ENCODE results near the gene CD200. TPM values are rescaled to one million over a fixed set of nuclear protein-coding genes. Genes with fewer than 3 reads are reported as not detected.

Gene CD200
- total RNA-seq, 1 donor from 2014 or later = 30.9 TPM

DNA sequence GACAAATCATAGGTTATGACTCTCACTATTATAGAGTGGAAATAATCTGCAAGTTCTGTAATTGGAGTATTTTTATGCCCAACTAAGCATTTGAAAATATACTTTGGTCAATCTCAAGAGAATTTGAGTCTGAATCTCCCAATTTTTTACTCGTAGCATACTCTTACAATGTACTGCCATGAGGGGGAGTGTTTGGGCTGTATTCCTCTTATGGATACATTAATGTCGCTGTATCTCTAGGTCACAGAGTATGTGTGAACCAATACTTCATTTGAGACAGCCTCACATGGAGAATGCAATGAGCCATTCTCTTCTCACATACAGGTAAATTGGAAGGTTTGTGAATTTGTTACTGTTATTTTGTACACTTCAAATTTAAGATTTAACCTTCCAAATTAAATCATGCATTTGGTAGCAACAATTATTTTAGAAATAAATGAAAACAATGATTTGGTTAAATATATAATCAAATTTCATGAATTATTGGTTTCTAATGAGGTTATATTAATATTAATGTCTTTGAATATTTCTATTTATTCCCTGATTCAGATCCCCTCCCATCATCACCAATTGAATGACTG is 5.5 kb upstream of the CD200 start:
- no peaks in the 10 kb centered on the region for H3K36me3 Mint-ChIP-seq (ENCODE audit: low read depth, unreplicated experiment)
- H3K27ac Mint-ChIP-seq (ENCODE audit: unreplicated experiment) = no peak overlapping the region
- H3K9me3 Mint-ChIP-seq (ENCODE audit: unreplicated experiment) = no peaks in the 10 kb centered on the region
- DNase-seq (ENCODE audit: low spot score) = peak; percentile 26
- TF ChIP-seq, protein P1, sequence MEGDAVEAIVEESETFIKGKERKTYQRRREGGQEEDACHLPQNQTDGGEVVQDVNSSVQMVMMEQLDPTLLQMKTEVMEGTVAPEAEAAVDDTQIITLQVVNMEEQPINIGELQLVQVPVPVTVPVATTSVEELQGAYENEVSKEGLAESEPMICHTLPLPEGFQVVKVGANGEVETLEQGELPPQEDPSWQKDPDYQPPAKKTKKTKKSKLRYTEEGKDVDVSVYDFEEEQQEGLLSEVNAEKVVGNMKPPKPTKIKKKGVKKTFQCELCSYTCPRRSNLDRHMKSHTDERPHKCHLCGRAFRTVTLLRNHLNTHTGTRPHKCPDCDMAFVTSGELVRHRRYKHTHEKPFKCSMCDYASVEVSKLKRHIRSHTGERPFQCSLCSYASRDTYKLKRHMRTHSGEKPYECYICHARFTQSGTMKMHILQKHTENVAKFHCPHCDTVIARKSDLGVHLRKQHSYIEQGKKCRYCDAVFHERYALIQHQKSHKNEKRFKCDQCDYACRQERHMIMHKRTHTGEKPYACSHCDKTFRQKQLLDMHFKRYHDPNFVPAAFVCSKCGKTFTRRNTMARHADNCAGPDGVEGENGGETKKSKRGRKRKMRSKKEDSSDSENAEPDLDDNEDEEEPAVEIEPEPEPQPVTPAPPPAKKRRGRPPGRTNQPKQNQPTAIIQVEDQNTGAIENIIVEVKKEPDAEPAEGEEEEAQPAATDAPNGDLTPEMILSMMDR (IDR thresholded peaks at IDR 0.05; ENCODE audit: unreplicated experiment) = peak; percentile 52
- no peak overlapping the region for H3K4me3 Mint-ChIP-seq (ENCODE audit: unreplicated experiment)
- no peaks in the 10 kb centered on the region for H3K4me1 Mint-ChIP-seq (ENCODE audit: unreplicated experiment)
- H3K27me3 Mint-ChIP-seq (ENCODE audit: unreplicated experiment) = no peaks in the 10 kb centered on the region

DNA sequence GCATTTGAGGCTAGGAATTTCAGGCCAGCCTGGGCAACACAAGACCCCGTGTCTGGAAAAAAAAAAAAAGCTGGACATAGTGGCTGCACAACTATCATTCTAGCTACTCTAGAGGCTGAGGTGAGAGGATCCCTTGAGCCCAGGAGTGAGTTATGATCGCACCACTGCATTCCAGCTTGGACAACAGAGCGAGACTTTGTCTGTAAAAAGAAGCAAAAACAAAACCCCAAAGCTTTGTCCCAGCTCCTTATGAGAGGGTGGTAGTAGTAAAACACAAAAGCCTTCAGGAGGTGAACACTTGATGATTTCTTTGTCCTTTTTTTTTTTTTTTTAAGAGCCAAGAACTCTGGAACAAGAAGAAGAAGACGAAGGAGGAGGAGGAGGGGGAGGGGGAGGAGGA is 1.1 kb upstream of the CD200 start:
- Mint-ChIP-seq H3K9me3 (ENCODE audit: unreplicated experiment) (no peaks in the 10 kb centered on the region), H3K4me1 (ENCODE audit: unreplicated experiment) (peaks cover 27% of the 10 kb centered on the region), H3K36me3 (ENCODE audit: low read depth, unreplicated experiment) (no peaks in the 10 kb centered on the region), H3K27ac (ENCODE audit: unreplicated experiment) (no peak overlapping the region), H3K4me3 (ENCODE audit: unreplicated experiment) (no peak overlapping the region), H3K27me3 (ENCODE audit: unreplicated experiment) (peaks cover 1% of the 10 kb centered on the region)
- no peak for DNase-seq (ENCODE audit: low spot score)
- TF ChIP-seq, protein P1 (IDR thresholded peaks at IDR 0.05; ENCODE audit: unreplicated experiment) = no peak

- Mint-ChIP-seq H3K4me3 (ENCODE audit: unreplicated experiment) (peak overlapping the region; percentile 96), H3K9me3 (ENCODE audit: unreplicated experiment) (no peaks in the 10 kb centered on the region), H3K4me1 (ENCODE audit: unreplicated experiment) (peaks cover 39% of the 10 kb centered on the region), H3K27me3 (ENCODE audit: unreplicated experiment) (peaks cover 4% of the 10 kb centered on the region), H3K27ac (ENCODE audit: unreplicated experiment) (peak overlapping the region; percentile 96), H3K36me3 (ENCODE audit: low read depth, unreplicated experiment) (no peaks in the 10 kb centered on the region)
- peak; percentile 20 for DNase-seq (ENCODE audit: low spot score)
- TF ChIP-seq, protein P1 (IDR thresholded peaks at IDR 0.05; ENCODE audit: unreplicated experiment) = no peak
Measured at GRCh38 chr3:112333381-112334317, 693 bp downstream of the CD200 start.

GRCh38 chr3:112334691-112335433 is 1.9 kb downstream of the CD200 start:
- Mint-ChIP-seq H3K9me3 (ENCODE audit: unreplicated experiment) (no peaks in the 10 kb centered on the region), H3K36me3 (ENCODE audit: low read depth, unreplicated experiment) (no peaks in the 10 kb centered on the region), H3K4me3 (ENCODE audit: unreplicated experiment) (peak overlapping the region; percentile 96), H3K27ac (ENCODE audit: unreplicated experiment) (peak overlapping the region; percentile 96), H3K4me1 (ENCODE audit: unreplicated experiment) (peaks cover 39% of the 10 kb centered on the region), H3K27me3 (ENCODE audit: unreplicated experiment) (peaks cover 4% of the 10 kb centered on the region)
- TF ChIP-seq, protein P1 (IDR thresholded peaks at IDR 0.05; ENCODE audit: unreplicated experiment) = no peak
- DNase-seq (ENCODE audit: low spot score) = no peak

Data from endothelial cell (in vitro differentiated cells).